ENCODE measurements around the gene TRIM42.

TRIM42 gene

GRCh38 chr3:140699516-140700231, 21.8 kb downstream of the TRIM42 start:
- TF ChIP-seq GATA1 (IDR thresholded peaks at IDR 0.05; ENCODE audit: low read depth, low read length) (no peak), POLR2A (IDR thresholded peaks at IDR 0.05; ENCODE audit: low read length) (no peak)
- DNase-seq = no peak

GRCh38 chr3:140702281-140702680, 24.4 kb downstream of the TRIM42 start:
- no peak for DNase-seq
- TF ChIP-seq GATA1 (IDR thresholded peaks at IDR 0.05; ENCODE audit: low read depth, low read length) (no peak), POLR2A (IDR thresholded peaks at IDR 0.05; ENCODE audit: low read length) (no peak)

- TF ChIP-seq POLR2A (IDR thresholded peaks at IDR 0.05; ENCODE audit: low read length) (no peak), GATA1 (IDR thresholded peaks at IDR 0.05; ENCODE audit: low read depth, low read length) (no peak)
- no peak for DNase-seq
Measured at GRCh38 chr3:140703496-140703895, 25.6 kb downstream of the TRIM42 start.

- DNase-seq = no peak
- no peak for TF ChIP-seq GATA1 (IDR thresholded peaks at IDR 0.05; ENCODE audit: low read depth, low read length)
- TF ChIP-seq POLR2A (IDR thresholded peaks at IDR 0.05; ENCODE audit: low read length) = no peak
Measured at GRCh38 chr3:140704733-140705132, 26.9 kb downstream of the TRIM42 start.

GRCh38 chr3:140705954-140706353, 28.1 kb downstream of the TRIM42 start:
- TF ChIP-seq POLR2A (IDR thresholded peaks at IDR 0.05; ENCODE audit: low read length) (no peak), GATA1 (IDR thresholded peaks at IDR 0.05; ENCODE audit: low read depth, low read length) (no peak)
- no peak for DNase-seq

GRCh38 chr3:140706360-140706759, 28.5 kb downstream of the TRIM42 start:
- DNase-seq = no peak
- TF ChIP-seq GATA1 (IDR thresholded peaks at IDR 0.05; ENCODE audit: low read depth, low read length) = no peak

- no peak for DNase-seq
- TF ChIP-seq POLR2A (IDR thresholded peaks at IDR 0.05; ENCODE audit: low read length) = no peak
- no peak for TF ChIP-seq GATA1 (IDR thresholded peaks at IDR 0.05; ENCODE audit: low read depth, low read length)
Measured at GRCh38 chr3:140708815-140709214, 31.0 kb downstream of the TRIM42 start.

- DNase-seq = no peak
- TF ChIP-seq POLR2A (IDR thresholded peaks at IDR 0.05; ENCODE audit: low read length) (no peak), GATA1 (IDR thresholded peaks at IDR 0.05; ENCODE audit: low read depth, low read length) (no peak)
Measured at GRCh38 chr3:140709751-140710150, 31.9 kb downstream of the TRIM42 start.

GRCh38 chr3:140710711-140711389, 33.0 kb downstream of the TRIM42 start:
- TF ChIP-seq GATA1 (IDR thresholded peaks at IDR 0.05; ENCODE audit: low read depth, low read length) = no peak
- TF ChIP-seq POLR2A (IDR thresholded peaks at IDR 0.05; ENCODE audit: low read length) = no peak

GRCh38 chr3:140711390-140712035, 33.6 kb downstream of the TRIM42 start:
- no peak for DNase-seq
- TF ChIP-seq GATA1 (IDR thresholded peaks at IDR 0.05; ENCODE audit: low read depth, low read length) (no peak), POLR2A (IDR thresholded peaks at IDR 0.05; ENCODE audit: low read length) (no peak)

More at GRCh38 chr3:140710711-140711389, 33.0 kb downstream of the TRIM42 start:
- DNase-seq = no peak

- no peak for TF ChIP-seq GATA1 (IDR thresholded peaks at IDR 0.05; ENCODE audit: low read depth, low read length)
- no peak for TF ChIP-seq POLR2A (IDR thresholded peaks at IDR 0.05; ENCODE audit: low read length)
- DNase-seq = no peak
Measured at GRCh38 chr3:140712301-140712700, 34.4 kb downstream of the TRIM42 start.

- DNase-seq = no peak
- TF ChIP-seq POLR2A (IDR thresholded peaks at IDR 0.05; ENCODE audit: low read length) = no peak
- TF ChIP-seq GATA1 (IDR thresholded peaks at IDR 0.05; ENCODE audit: low read depth, low read length) = no peak
Measured at GRCh38 chr3:140715035-140715434, 37.2 kb downstream of the TRIM42 start.

GRCh38 chr3:140717921-140718320, 40.1 kb downstream of the TRIM42 start:
- TF ChIP-seq GATA1 (IDR thresholded peaks at IDR 0.05; ENCODE audit: low read depth, low read length) (no peak), POLR2A (IDR thresholded peaks at IDR 0.05; ENCODE audit: low read length) (no peak)
- DNase-seq = no peak

- no peak for DNase-seq
Measured at GRCh38 chr3:140719841-140720614, 42.2 kb downstream of the TRIM42 start.

More at GRCh38 chr3:140719841-140720614, 42.2 kb downstream of the TRIM42 start:
- TF ChIP-seq GATA1 (IDR thresholded peaks at IDR 0.05; ENCODE audit: low read depth, low read length) (no peak), POLR2A (IDR thresholded peaks at IDR 0.05; ENCODE audit: low read length) (no peak)
